Measurements from ENCODE around the gene RYR3.

RYR3 gene

DNA sequence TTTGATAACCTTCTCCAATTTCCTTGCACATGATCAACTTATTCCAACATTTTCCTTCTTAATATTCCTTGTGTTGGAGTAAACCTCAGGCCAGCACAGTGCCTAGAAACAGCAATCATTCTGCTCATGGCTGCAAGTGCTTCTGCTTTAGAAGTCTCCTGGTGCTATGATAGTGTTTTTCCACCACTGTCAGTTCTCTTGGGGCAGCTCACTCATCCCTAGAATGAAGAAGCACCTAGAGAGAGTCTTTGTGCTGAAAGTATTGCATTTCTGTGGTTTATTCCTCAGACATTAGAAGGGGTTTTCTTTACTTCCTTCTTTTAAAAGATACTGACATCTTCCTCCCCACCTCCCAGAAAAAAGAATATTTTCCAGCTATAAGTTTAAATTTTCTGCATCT lies 183.5 kb downstream of the RYR3 start:
- DNase-seq (ENCODE audit: insufficient read length, low spot score) (no peak), FAIRE-seq (no peak)

DNA sequence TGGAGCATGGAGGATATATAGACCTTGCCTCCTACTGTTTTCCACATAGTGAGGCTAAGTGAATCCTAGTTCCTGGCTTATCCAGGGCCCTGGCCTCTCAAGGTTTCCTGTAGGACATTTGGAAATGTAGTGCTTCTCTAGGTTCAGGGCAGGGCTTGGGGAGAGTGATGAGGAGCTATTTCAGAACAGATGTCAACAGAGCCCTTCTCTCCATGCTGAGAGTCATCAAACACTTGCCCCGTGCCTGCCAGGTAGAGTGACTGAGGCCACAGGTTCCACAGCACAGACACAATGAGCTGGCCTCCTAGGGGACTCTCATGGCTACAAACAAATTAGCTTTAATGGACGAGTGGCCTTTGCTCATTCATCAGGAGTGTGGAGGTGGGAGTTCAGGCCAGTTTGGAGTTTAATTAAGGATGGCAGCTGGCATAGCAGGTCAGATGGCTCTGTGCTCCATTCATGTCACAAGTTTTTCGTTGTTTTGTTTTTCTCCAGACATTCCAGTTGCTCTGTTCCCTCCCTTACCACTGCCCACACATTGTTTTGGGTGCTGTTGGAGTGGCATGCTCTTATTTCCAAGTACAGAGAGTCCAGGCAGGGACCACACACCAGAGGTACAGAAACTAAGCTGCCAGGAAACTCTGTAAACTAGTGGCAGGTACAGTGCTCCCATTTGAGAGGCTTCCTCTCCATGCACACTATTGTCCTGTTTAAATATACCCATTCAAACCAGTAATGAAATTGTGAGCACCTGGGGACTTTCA lies 189.8 kb downstream of the RYR3 start:
- DNase-seq (ENCODE audit: insufficient read length, low spot score) (no peak), FAIRE-seq (no peak)

DNA sequence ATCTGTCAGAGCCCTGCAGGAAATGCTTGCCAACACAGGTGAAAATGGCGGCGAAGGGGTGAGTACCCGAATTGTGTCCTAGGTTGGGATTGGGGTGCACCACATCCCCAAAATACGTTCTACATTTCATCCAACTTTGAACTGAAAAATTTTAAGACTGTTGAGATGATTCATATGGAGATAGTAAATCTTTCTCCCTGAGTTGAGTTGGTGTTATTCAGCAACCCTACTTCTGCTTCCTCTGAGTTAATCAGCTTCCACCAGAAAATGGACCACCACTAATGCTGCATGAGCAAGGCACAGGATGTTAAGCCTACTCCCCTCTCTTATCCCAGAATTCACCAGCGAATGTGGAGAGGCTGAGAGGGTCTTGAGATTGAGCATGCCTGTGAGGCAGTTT lies 192.9 kb downstream of the RYR3 start:
- FAIRE-seq (no peak), DNase-seq (ENCODE audit: insufficient read length, low spot score) (no peak)

DNA sequence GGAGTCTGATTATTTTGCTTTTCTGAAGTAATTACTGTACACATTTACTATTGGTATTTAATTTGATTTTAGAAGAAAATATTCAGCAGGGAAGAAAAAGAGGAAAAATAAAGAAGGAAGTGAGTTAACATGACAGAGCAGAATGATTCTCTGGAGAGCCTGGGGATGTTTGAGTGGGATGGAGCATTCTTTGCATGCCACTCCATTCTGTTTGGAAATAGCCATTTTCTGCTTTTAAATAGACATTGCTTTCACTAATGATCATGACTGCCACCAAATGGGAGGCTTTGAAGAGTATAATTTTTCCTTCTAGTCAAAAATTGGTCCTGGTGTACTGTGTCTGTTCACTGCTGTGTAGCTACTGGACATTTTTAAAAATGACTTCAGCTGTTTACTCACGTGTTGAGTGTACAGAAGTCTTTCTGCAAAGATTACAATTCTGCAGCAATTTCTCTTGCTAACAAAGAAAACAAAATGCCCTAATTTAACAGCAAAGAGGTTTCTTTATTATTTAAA lies 196.1 kb downstream of the RYR3 start:
- FAIRE-seq = no peak
- DNase-seq (ENCODE audit: insufficient read length, low spot score) = no peak

DNA sequence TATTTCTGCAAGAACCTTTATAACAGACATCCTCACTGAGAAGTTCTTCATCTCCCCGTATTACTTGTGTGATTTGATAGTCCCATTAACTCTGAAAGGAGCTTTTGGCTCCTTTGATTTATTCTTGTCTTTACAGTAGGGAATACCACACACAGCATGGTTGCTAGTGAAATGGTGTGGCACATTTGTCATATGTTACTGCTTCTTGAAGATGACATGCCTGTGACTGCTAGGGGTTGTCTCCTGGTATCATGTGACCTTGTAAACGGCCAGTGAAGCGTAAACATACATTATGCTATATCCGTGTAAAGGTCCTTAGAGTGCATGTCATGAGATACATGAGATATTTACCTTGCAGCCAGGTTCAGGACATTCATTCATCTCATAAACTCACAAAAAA lies 197.9 kb downstream of the RYR3 start:
- DNase-seq (ENCODE audit: insufficient read length, low spot score) (no peak), FAIRE-seq (no peak)

DNA sequence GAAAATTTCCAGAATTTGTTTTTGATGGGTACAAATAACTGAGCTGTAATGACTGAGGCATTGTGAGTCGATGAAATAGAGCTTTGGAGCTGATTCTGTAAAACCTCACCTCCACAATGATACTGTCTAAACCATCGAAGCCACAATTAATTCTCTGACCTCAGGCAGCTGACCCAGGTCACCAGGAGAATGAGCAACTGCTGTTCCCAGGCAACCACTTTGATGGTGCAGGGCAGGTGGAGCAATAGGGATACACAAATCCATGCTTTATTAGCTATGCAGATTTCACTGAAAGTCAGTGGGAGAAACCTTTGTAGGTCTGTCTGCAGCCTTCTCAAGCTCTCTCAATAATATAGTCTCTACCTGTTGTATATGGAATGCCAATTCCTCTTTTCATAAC lies 204.4 kb downstream of the RYR3 start:
- no peak for DNase-seq (ENCODE audit: insufficient read length, low spot score)

DNA sequence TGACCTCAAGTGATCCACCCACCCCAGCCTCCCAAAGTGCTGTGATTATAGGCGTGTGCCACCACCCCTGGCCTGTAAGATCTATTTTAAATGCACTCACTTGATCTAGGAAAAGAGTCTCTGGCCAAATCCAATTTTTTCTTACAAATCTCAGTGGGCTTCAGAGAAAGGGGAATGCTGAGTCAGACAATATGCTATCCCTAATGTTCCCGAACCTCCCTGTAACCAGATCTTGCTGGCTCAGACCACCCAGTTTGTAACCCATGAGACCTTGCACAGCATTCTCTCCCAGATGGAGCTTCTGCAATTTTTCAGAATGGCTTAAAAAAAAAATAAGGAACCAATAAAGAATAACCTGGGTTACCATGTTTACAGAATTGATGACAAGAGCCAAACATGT lies 205.8 kb downstream of the RYR3 start:
- DNase-seq (ENCODE audit: insufficient read length, low spot score) (no peak), FAIRE-seq (no peak)

More for the DNA sequence above, 204.4 kb downstream of the RYR3 start:
- no peak for FAIRE-seq

DNA sequence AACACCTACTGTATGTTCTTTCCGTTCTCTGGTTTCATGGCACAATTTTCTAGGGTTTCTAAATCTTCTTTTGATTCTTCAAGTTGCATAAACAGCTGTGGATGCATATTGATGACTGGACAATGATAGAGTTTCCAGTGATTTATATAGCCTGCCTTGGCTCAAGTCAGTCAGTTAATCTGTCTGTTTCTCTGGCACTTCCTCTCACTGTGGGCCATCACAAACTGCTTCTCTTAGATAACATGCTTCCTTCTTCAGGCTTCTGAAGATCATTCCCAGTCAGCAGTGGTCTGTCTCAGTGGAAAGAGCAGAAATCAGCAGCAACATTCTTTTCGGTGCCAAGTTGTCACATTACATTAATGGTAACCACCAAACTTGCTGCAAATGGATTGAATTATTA lies 207.2 kb downstream of the RYR3 start:
- FAIRE-seq = no peak

DNA sequence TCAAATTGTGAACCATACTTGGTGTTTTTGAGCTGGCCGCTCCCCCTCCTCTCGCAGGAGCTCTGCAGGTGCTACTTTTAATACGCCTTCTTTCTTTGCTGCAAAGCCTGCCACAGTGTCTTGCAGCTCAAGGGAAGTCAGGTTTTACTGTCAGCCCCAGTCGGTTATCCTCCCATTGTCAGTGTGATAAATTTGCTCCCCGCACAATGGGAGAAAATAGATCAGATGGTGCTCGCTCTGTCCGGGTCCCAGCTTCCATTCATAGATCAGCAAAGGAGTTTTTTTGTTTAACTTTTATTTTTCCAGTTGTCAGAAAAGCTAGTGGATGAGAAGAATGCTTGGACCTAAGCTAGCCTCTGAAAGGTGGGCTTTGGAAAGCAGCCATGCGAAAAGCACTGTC lies 207.7 kb downstream of the RYR3 start:
- no peak for DNase-seq (ENCODE audit: insufficient read length, low spot score)
- no peak for FAIRE-seq

More for the DNA sequence above, 207.2 kb downstream of the RYR3 start:
- DNase-seq (ENCODE audit: insufficient read length, low spot score) = no peak

DNA sequence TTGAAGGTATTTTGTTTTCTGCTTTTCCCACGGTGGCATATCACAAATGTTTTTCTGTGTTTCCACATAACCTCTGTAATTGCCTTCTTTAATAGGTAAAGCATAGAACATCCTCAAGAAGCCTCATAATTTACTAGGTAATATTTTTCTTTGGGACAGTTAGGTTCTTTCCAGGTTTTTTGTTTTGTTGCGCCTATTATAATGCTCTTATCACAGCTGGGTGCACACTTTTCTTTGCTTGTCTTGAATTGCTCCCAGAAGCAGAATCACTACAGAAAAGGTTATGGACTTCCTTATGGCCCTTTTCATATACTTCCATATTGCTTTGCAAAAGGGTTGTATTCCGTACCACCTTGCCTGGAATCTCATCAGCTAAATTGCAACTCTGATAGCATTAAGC lies 213.5 kb downstream of the RYR3 start:
- FAIRE-seq = no peak
- no peak for DNase-seq (ENCODE audit: insufficient read length, low spot score)

DNA sequence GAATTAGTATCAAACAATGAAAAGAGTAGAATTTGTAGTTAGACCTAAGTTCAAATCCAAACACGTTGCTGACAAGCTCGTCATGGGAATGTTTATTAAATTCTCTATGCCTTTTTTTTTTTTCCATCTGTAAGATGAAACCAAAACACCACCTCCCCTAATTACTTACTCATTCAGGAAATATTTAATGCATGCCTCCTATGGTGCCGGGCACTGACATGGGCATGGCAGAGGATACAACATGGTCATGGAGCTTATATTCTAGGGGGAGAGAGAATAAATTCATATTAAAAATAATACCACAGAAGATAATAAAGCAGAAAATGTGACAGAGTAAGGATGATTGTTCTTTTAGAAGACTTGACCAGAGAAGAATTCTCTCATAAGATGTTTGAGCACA lies 215.8 kb downstream of the RYR3 start:
- FAIRE-seq (no peak), DNase-seq (ENCODE audit: insufficient read length, low spot score) (no peak)

DNA sequence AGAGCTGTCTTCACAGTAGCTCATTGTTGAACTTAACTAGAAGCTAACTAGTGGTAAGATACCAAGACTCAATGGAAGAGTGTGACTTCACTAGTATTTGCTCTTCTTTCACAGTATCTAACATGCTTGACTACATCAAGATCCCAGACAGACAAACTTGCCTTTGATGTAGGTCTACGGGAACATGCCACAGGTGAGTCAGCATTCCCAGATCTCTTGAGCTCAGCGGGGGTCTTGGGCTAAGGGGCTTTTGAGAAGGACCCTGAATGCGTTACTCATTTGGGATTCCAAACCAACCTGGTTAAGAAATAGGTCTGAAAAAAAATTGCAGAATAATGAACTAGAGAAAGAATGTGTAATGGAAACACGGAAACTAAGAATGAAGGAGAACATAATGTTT lies 222.4 kb downstream of the RYR3 start:
- DNase-seq (ENCODE audit: insufficient read length, low spot score) (no peak), FAIRE-seq (no peak)

DNA sequence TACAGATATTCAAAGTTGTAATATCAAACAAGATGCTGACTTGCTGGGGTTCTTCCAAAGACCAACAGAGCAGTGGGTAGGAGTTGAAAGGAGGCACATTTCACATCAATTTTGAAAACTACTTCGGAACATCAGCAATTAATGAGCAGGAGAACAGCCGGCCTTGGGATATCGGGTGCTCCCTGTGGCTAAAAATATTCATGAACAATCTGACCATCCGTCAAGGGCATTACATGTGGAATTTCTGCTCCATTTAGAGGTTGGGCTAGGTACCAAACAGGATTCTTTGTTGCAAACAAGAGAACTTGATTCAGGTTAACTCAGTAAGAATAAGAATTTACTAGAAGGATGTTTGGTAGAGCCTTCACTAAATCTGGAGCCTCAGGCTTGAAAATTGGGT lies 223.9 kb downstream of the RYR3 start:
- FAIRE-seq (no peak), DNase-seq (ENCODE audit: insufficient read length, low spot score) (no peak)

DNA sequence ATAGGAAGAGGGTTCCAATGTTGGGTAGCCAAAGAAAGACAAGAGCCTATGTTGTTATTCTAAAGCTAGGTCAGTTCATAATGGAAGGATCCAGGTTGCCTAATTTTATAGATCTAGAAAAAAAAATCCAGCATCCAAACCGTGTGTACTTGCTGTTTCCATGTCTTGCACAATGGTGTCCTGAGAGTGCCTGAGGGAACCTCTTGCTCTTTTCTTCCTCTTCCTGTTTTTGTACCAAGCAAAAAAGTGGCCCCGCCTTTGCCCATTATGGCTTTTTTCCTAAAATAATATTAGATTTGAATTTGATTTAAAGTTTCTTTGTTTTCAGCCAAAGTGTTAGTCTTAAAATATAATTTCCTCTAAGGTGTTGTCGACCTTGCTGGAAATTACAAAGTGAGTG lies 224.4 kb downstream of the RYR3 start:
- no peak for DNase-seq (ENCODE audit: insufficient read length, low spot score)
- FAIRE-seq = no peak

DNA sequence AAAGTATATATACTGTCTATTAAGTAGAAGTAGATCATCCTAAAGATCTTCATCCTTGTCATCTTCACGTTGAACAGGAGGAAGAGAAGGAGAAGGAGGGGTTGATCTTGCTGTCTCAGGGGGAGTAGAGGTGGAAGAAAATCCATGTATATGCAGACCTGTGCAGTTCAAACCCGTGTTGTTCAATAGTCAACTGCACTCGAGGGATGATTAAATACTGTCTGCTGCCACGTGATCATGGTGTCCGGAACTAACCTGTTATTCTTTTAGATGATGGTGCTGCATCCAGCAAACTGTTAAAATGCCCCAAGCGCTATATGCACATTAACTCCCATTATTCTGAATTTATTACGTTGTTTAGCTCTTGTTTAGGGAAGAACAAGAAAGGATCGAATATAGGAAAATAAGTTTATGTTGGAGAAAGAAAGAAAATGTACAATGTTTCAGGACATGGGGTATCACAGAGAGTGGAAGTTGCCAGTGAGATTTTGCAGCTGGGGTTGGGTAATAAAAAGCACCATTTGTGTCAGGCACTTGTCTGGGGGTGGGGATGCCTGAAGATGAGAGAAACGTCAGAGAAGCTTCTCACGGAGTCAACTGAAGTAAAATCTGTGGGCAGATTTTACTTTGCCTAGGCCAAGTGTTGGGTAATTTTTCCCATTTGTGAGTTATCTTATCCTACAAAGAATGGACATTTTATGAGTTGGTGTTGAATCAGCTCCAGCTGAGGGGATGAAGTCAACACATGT lies 229.2 kb downstream of the RYR3 start:
- FAIRE-seq = no peak
- no peak for DNase-seq (ENCODE audit: insufficient read length, low spot score)

DNA sequence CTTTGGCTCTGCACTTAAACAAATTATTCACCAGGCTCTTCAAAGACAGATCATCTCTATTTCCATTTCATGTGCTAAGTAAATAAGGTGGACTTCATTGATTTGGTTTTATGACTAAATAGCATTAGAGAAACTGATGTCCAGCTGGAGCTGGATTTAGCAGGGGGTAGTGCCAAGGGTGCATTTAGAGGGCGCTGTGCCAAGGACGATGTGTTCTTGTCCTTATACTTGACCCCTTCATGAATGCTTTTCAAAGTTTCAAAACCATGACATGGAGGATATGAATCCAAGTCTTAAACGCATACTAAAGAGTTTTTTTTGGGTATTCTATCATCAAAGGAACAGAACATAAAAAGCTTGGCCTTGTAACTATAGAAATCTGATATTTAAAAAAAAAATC lies 233.2 kb downstream of the RYR3 start:
- DNase-seq (ENCODE audit: insufficient read length, low spot score) = no peak
- FAIRE-seq = no peak

DNA sequence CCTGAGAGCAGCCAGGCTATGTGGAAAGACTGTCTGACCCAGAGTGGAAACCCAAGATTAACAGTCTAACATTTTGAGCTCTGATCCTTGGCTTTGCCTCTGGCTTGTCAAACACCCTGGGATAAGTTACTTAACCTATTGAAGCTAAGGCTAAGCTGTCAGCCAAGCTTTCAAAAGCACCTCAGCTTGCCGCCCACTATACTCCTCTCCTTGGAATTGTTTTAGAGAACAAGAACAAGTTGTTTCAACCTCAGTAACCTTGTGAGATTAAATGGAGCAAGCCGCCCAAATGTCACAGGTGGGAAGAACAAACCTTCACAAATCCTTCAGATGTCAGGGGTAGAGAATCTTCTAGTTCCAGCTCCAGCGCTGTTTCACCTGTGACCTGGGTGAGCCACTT lies 235.1 kb downstream of the RYR3 start:
- no peak for DNase-seq (ENCODE audit: insufficient read length, low spot score)
- FAIRE-seq = no peak

DNA sequence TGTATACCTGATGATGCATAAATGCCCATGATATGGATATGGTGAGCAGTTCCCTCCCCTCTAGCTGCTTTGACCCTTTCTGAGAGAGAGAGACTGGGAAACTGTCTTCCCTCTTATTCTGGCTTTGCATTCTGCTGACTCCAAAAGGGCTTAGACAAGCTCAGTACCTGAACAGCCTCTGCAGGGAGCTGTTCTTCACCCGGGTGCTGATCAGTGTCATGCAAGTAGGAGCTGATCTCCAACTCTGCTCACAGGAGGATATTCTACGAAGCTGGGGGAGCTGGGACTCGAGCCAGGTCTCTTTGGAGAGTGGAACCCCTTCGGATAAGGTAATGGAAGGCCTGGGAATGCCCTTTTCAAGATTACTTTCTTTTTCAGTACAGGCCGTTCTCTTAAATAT lies 237.1 kb downstream of the RYR3 start:
- FAIRE-seq (no peak), DNase-seq (ENCODE audit: insufficient read length, low spot score) (no peak)

DNA sequence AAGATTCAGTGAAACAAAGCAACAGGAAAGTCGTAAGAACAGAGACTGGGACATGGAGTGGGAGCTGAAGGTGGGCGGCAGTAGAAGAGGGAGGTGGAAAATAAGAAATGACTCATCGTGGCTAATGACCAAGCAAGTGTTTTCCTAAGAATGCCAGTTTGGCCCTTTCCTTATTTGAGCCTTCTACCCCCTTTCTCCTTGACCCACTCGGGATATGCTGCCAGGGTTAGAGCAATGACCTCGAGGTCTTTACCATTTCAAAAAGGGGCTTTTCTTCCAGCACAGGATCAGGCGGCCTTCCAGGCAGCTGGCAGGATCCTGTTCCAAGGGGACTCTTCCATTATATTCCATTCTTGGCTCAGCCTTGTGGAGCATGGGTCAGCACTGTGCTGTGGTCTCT lies 241.1 kb downstream of the RYR3 start:
- DNase-seq (ENCODE audit: insufficient read length, low spot score) (no peak), FAIRE-seq (no peak)

DNA sequence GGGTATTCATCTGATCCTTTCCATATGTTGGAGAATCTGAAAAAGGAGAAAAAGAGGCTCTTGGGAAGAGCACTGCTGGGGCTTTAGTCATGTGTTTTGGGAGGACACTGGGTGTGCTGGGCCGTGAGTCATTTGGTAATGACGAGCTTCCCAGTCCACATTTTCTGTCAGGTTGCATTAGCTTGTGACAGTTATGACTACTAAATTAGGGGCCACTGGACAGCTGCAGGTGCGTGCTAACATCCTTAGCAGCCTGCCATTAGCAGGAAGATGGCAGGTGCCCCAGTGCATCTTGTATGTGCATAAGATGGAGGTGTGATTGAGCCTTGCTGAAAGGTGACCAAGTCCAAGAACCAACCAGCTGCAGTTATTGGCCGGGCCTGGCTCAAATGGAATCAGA lies 242.4 kb downstream of the RYR3 start:
- FAIRE-seq = no peak
- DNase-seq (ENCODE audit: insufficient read length, low spot score) = no peak

DNA sequence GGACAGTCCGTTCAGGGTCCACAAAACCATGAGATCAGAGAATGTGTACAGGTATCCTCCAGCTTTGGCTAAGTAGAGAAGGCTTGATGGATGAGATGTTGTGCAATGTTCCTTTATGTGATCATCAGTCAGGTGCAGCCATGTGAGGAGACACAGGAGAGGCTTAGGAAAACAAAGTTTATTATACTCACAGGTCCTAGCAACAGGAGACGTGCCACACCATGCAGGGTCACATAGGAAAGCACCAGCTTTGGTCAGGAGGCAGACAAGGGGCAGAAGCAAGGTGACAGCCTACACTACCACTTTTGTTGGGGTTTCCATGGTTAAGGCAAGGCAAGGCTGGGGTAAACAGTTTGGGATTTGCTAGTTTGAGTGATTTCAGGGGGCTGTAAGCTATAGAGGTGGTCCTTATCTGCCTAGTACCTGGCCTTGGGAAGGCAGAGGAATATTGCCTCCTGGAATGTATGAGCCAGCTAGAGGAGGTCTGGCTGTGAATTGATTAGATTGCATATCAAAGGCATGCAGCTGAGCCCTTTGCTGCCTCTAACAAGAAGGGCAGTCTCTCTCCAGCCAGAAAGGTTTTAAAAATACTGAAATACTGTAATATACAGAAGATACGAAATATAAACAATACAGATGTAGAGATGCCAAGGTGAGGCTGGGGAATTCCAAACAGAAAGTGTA lies 248.6 kb downstream of the RYR3 start:
- no peak for FAIRE-seq
- no peak for DNase-seq (ENCODE audit: insufficient read length, low spot score)

DNA sequence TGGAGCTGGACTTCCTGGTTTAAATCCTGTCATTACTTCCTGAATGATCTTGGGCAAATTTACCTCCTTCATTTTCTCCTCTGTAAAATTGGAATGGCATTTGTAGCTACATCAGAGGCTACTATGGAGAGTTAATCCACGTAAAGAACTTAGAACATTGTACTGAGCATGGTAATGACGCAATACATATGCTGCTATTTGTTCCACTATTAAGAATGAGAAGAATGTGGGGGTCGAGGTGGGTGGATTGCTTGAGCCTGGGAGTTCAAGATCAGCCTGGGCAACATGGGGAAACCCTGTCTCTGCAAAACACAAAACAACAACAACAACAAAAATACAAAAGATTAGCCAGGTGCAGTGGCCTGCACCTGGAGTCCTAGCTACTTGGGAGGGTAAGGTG lies 250.6 kb downstream of the RYR3 start:
- DNase-seq (ENCODE audit: insufficient read length, low spot score) (no peak), FAIRE-seq (no peak)
